OCI-LY7 (cell line): ENCODE data around the gene ST6GALNAC1. TPM values are rescaled to one million over a fixed set of nuclear protein-coding genes. Genes with fewer than 3 reads are reported as not detected.

Source experiments
- BruUV-seq: library from RNA; stranded (reverse); fragments of 400-500 nt; replicated peaks from 2 replicates; lab custom pipeline; 2021; lab: Mats Ljungman, UMichigan
- CTCF ChIA-PET: fragments of 300-600 bp; sonication (Branson Sonifier 250); formaldehyde crosslinking; loops from one replicate; lab custom pipeline; 2022; ENCODE audit warnings: antibody characterized with exemption; ENCODE audit not compliant: unreplicated experiment; lab: Charles Lee
- POLR2A ChIA-PET: fragments of 300-600 bp; sonication (Branson Sonifier 250); formaldehyde crosslinking; loops from one replicate; lab custom pipeline; 2022; ENCODE audit warnings: antibody characterized with exemption; lab: Charles Lee
- DNase-seq: peaks from one replicate; pipeline ENCODE4 v3.0.0-alpha.2; 2015; ENCODE audit warnings: low spot score
- H2AFZ ChIP-seq: fragments of 200-600 bp; sonication (generic), shearing (Covaris generic); 2 replicates; pipeline ENCODE4 v1.6.1; 2014; ENCODE audit warnings: mild to moderate bottlenecking, antibody characterized with exemption, low read length, moderate library complexity
- H3K27ac ChIP-seq: fragments of 200-600 bp; sonication (generic); 2 replicates; pipeline ENCODE4 v1.5.1; 2014; ENCODE audit warnings: mixed run types, low read depth, mild to moderate bottlenecking, moderate library complexity, low read length, inconsistent platforms; ENCODE audit not compliant: poor library complexity, severe bottlenecking
- H3K36me3 ChIP-seq: fragments of 200-600 bp; sonication (generic); 2 replicates; pipeline ENCODE4 v1.6.1; 2014; ENCODE audit warnings: mild to moderate bottlenecking, antibody characterized with exemption, low read length, moderate library complexity, mixed read lengths; ENCODE audit not compliant: insufficient read depth
- H3K4me1 ChIP-seq: fragments of 200-600 bp; sonication (generic); 2 replicates; pipeline ENCODE4 v1.5.1; 2014; ENCODE audit warnings: mild to moderate bottlenecking, low read length; ENCODE audit not compliant: insufficient read depth, poor library complexity, severe bottlenecking
- H3K4me2 ChIP-seq: fragments of 200-600 bp; sonication (generic); 2 replicates; pipeline ENCODE4 v1.6.1; 2014; ENCODE audit warnings: mild to moderate bottlenecking, low read length
- H3K4me3 ChIP-seq: fragments of 200-600 bp; sonication (generic); 2 replicates; pipeline ENCODE4 v1.5.1; 2014; ENCODE audit warnings: mild to moderate bottlenecking, low read depth, low read length; ENCODE audit not compliant: poor library complexity, severe bottlenecking
- H3K79me2 ChIP-seq: fragments of 200-600 bp; sonication (generic); 2 replicates; pipeline ENCODE4 v1.6.1; 2016; ENCODE audit warnings: low read depth, mild to moderate bottlenecking, low read length, moderate library complexity, mixed read lengths; ENCODE audit not compliant: insufficient read depth
- H3K9me2 ChIP-seq: fragments of 200-600 bp; sonication (generic); 2 replicates; pipeline ENCODE4 v1.6.1; 2016; ENCODE audit warnings: mild to moderate bottlenecking, low read length, mixed read lengths; ENCODE audit not compliant: insufficient read depth
- H3K9me3 ChIP-seq: fragments of 200-600 bp; sonication (generic); 2 replicates; pipeline ENCODE4 v1.6.1; 2014; ENCODE audit warnings: mild to moderate bottlenecking, mixed run types, low read length, mixed read lengths
- H4K20me1 ChIP-seq: fragments of 200-600 bp; sonication (generic); 2 replicates; pipeline ENCODE4 v1.6.1; 2014; ENCODE audit warnings: mild to moderate bottlenecking, antibody characterized with exemption, low read length, moderate library complexity, mixed read lengths; ENCODE audit not compliant: insufficient read depth
- EZH2phosphoT487 ChIP-seq: fragments of 200-600 bp; sonication (generic); IDR thresholded peaks from 2 replicates; pipeline ENCODE4 v1.6.1; 2018; ENCODE audit warnings: low read depth, borderline replicate concordance, mild to moderate bottlenecking, mixed run types, antibody characterized with exemption, low read length, moderate library complexity, mixed read lengths
- intact Hi-C: fragments of 100-400 bp; cut with micrococcal nuclease; formaldehyde crosslinking; loops from one replicate; pipeline ENCODE4 v1.10.0; 2022; ENCODE audit not compliant: unreplicated experiment
- total RNA-seq, 2 experiments: library from RNA; depleted of rRNA in 1 of 2; stranded (reverse); fragments of >200 nt in 1 of 2; shearing (Covaris generic) in 1 of 2; gene quantifications; 2 replicates each; pipeline ENCODE4 v1.2.3, GENCODE V29; 2014 to 2022
- TF ChIP-seq, protein P1 (sequence below): fragments of 200-600 bp; sonication (generic); conservative IDR thresholded peaks from 2 replicates; pipeline ENCODE4 v1.5.1; 2014; ENCODE audit warnings: mild to moderate bottlenecking, antibody characterized with exemption, low read length, moderate library complexity, mixed read lengths

Gene ST6GALNAC1
- total RNA-seq, 2 experiments from 2014 or later: not detected

DNA sequence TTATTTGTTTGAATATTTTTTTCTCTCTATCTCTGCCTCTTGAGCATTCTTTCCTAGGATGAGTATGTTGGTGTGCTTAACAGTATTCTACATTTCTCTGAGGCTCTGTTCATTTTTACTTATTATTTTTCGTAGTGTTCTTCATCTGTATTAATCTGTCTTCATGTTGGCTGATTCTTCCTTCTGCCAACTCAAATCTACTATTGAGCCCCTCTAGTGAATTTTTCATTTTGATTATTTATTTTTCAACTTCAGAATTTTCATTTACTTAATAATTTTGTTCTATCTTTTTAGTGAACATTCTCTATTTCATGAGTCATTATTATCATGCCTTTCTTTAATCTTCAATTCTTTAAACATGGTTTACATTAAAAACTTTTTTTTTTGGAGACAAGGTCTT is 3.2 kb upstream of the ST6GALNAC1 start:
- CTCF ChIA-PET: no interaction called here
- no peaks in the 10 kb centered on the region for H3K4me1 ChIP-seq
- no peak overlapping the region for H3K4me3 ChIP-seq
- intact Hi-C loops: no loop called here
- DNase-seq: no peak
- H3K9me3 ChIP-seq: peaks cover 8% of the 10 kb centered on the region; the same call in 1 of the 2 replicates
- no peaks in the 10 kb centered on the region for H3K36me3 ChIP-seq
- H3K27ac ChIP-seq: no peak overlapping the region
- no peaks in the 10 kb centered on the region for H3K79me2 ChIP-seq
- H4K20me1 ChIP-seq: no peaks in the 10 kb centered on the region
- BruUV-seq: no TSS peak
- H3K4me2 ChIP-seq: no peak overlapping the region
- no peak for TF ChIP-seq EZH2phosphoT487
- POLR2A ChIA-PET: no interaction called here
- H3K9me2 ChIP-seq: no peaks in the 10 kb centered on the region
- no peak overlapping the region for H2AFZ ChIP-seq

DNA sequence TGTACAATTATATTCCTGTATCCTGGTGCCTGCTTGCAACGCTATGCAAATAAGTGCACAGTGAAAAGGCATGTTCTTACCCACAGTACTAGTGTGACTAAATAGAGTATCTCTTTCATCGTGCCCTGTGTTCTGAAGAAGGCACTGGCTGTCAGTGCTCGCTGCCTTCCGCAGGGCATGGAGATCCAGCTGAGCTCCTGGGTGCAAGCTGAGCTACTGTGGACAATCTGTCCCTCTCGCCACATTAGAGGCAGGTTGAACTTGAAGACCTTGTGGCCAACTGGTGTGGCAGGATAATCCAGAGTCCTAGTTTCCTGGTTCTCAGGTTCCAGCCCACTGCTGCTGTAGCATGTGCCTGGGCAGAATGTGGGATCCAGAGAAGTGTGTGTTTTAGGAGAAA is 1.9 kb upstream of the ST6GALNAC1 start:
- Histone ChIP-seq H3K27ac (no peak overlapping the region), H3K9me2 (no peaks in the 10 kb centered on the region), H3K9me3 (peaks cover 8% of the 10 kb centered on the region; the same call in 1 of the 2 replicates), H3K79me2 (no peaks in the 10 kb centered on the region), H4K20me1 (no peaks in the 10 kb centered on the region), H3K36me3 (no peaks in the 10 kb centered on the region), H3K4me3 (no peak overlapping the region), H3K4me1 (no peaks in the 10 kb centered on the region), H2AFZ (no peak overlapping the region), H3K4me2 (no peak overlapping the region)
- POLR2A ChIA-PET: no interaction called here
- CTCF ChIA-PET: no interaction called here
- TF ChIP-seq, protein P1, sequence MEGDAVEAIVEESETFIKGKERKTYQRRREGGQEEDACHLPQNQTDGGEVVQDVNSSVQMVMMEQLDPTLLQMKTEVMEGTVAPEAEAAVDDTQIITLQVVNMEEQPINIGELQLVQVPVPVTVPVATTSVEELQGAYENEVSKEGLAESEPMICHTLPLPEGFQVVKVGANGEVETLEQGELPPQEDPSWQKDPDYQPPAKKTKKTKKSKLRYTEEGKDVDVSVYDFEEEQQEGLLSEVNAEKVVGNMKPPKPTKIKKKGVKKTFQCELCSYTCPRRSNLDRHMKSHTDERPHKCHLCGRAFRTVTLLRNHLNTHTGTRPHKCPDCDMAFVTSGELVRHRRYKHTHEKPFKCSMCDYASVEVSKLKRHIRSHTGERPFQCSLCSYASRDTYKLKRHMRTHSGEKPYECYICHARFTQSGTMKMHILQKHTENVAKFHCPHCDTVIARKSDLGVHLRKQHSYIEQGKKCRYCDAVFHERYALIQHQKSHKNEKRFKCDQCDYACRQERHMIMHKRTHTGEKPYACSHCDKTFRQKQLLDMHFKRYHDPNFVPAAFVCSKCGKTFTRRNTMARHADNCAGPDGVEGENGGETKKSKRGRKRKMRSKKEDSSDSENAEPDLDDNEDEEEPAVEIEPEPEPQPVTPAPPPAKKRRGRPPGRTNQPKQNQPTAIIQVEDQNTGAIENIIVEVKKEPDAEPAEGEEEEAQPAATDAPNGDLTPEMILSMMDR: no peak
- TF ChIP-seq EZH2phosphoT487: no peak
- no TSS peak for BruUV-seq
- intact Hi-C loops: no loop called here
- DNase-seq: no peak

DNA sequence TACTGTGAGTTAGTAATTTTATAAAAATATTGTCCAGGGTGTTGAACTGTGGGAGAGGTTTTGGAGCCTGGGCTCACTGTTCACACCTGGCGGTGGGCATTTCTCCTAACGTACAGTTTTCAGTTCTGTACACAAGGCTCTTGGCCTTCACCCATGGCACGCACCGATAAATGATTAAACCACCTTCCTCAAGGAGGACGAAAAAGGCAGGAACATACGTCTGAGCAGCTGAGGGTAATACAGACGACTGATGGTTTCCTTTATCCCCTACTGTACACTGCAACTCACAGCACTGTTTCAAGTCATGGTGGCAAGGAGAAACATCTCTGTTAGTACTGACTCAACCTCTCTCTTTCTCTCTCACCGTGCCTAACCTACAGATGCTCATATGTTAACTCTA is 1.4 kb upstream of the ST6GALNAC1 start:
- BruUV-seq: no TSS peak
- no peak overlapping the region for H2AFZ ChIP-seq
- POLR2A ChIA-PET: no interaction called here
- peaks cover 8% of the 10 kb centered on the region; the same call in 1 of the 2 replicates for H3K9me3 ChIP-seq
- H3K36me3 ChIP-seq: no peaks in the 10 kb centered on the region
- no peak overlapping the region for H3K4me3 ChIP-seq
- H4K20me1 ChIP-seq: no peaks in the 10 kb centered on the region
- TF ChIP-seq, protein P1: no peak
- TF ChIP-seq EZH2phosphoT487: no peak
- no peaks in the 10 kb centered on the region for H3K9me2 ChIP-seq
- intact Hi-C loops: no loop called here
- no peaks in the 10 kb centered on the region for H3K4me1 ChIP-seq
- CTCF ChIA-PET: no interaction called here
- H3K4me2 ChIP-seq: no peak overlapping the region
- no peaks in the 10 kb centered on the region for H3K79me2 ChIP-seq
- H3K27ac ChIP-seq: no peak overlapping the region
- DNase-seq: no peak
